Measurements from ENCODE around the gene CD2BP2.
"Not testable (repeated sequence)": the region's sequence is repeated elsewhere in the genome, so short reads cannot be mapped to it uniquely, and the experiment has no call there.

DNA sequence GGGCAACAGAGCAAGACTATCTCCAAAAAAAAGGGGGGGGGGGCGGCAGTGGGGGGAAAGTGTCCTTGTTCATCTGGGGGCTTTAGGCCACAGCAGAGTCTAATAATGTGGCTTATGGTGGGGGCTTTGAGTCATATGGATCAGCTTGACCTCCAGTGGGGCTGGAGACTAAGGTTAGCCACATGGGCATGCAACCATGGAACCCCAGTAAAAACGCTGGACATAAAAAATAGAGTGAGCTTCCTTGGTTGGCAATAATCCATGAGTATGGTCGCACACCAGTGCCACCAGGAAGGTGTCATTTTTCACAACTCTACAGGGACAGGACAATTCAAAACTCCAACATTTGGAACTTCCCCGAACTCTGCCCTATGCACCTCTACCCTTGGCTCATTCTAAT, 44.2 kb downstream of the CD2BP2 start:
- TF ChIP-seq POLR2A (IDR thresholded peaks at IDR 0.05; ENCODE audit: control extremely low read depth in 1 of 2, low read depth in 2 of 2, low read length in 2 of 2); GABPA (IDR thresholded peaks at IDR 0.05; ENCODE audit: borderline replicate concordance, insufficient read depth, low read length); RAD21 (IDR thresholded peaks at IDR 0.05 in 1 of 2, conservative IDR thresholded peaks at IDR 0.05 in 1 of 2; ENCODE audit: low read depth in 2 of 2, low read length in 2 of 2); JUN (IDR thresholded peaks at IDR 0.05; ENCODE audit: low read depth, low read length); EZH2 (IDR thresholded peaks at IDR 0.05; ENCODE audit: low read depth, low read length, severe bottlenecking); RNF2 (IDR thresholded peaks at IDR 0.05; ENCODE audit: borderline replicate concordance, low read depth, low read length, missing control alignments, poor library complexity, severe bottlenecking); BCL11A (IDR thresholded peaks at IDR 0.05; ENCODE audit: low read depth in 2 of 2, low read length in 2 of 2); CTCF (IDR thresholded peaks at IDR 0.05; ENCODE audit: control extremely low read depth in 1 of 3, insufficient read depth in 1 of 3, low read depth in 1 of 3, low read length in 3 of 3); TAF1 (IDR thresholded peaks at IDR 0.05; ENCODE audit: low read depth, low read length); EP300 (IDR thresholded peaks at IDR 0.05; ENCODE audit: borderline replicate concordance in 1 of 2, low read depth in 2 of 2, low read length in 2 of 2); SIX5 (IDR thresholded peaks at IDR 0.05; ENCODE audit: low read depth, low read length); ZNF274 (IDR thresholded peaks at IDR 0.05; ENCODE audit: borderline replicate concordance, extremely low read depth, low read length): not testable (repeated sequence)

All from H1 (cell line).